OCI-LY7 (cell line): ENCODE data around the gene PARP16. TPM values are rescaled to one million over a fixed set of nuclear protein-coding genes. Genes with fewer than 3 reads are reported as not detected.

Experiments
- BruUV-seq: library from RNA; stranded (reverse); fragments of 400-500 nt; replicated peaks from 2 replicates; lab custom pipeline; 2021; lab: Mats Ljungman, UMichigan
- CTCF ChIA-PET: fragments of 300-600 bp; sonication (Branson Sonifier 250); formaldehyde crosslinking; loops from one replicate; lab custom pipeline; 2022; ENCODE audit warnings: antibody characterized with exemption; ENCODE audit not compliant: unreplicated experiment; lab: Charles Lee
- POLR2A ChIA-PET: fragments of 300-600 bp; sonication (Branson Sonifier 250); formaldehyde crosslinking; loops from one replicate; lab custom pipeline; 2022; ENCODE audit warnings: antibody characterized with exemption; lab: Charles Lee
- DNase-seq: peaks from one replicate; pipeline ENCODE4 v3.0.0-alpha.2; 2015; ENCODE audit warnings: low spot score
- H2AFZ ChIP-seq: fragments of 200-600 bp; sonication (generic), shearing (Covaris generic); 2 replicates; pipeline ENCODE4 v1.6.1; 2014; ENCODE audit warnings: mild to moderate bottlenecking, antibody characterized with exemption, low read length, moderate library complexity
- H3K27ac ChIP-seq: fragments of 200-600 bp; sonication (generic); 2 replicates; pipeline ENCODE4 v1.5.1; 2014; ENCODE audit warnings: mixed run types, low read depth, mild to moderate bottlenecking, moderate library complexity, low read length, inconsistent platforms; ENCODE audit not compliant: poor library complexity, severe bottlenecking
- H3K36me3 ChIP-seq: fragments of 200-600 bp; sonication (generic); 2 replicates; pipeline ENCODE4 v1.6.1; 2014; ENCODE audit warnings: mild to moderate bottlenecking, antibody characterized with exemption, low read length, moderate library complexity, mixed read lengths; ENCODE audit not compliant: insufficient read depth
- H3K4me1 ChIP-seq: fragments of 200-600 bp; sonication (generic); 2 replicates; pipeline ENCODE4 v1.5.1; 2014; ENCODE audit warnings: mild to moderate bottlenecking, low read length; ENCODE audit not compliant: insufficient read depth, poor library complexity, severe bottlenecking
- H3K4me2 ChIP-seq: fragments of 200-600 bp; sonication (generic); 2 replicates; pipeline ENCODE4 v1.6.1; 2014; ENCODE audit warnings: mild to moderate bottlenecking, low read length
- H3K4me3 ChIP-seq: fragments of 200-600 bp; sonication (generic); 2 replicates; pipeline ENCODE4 v1.5.1; 2014; ENCODE audit warnings: mild to moderate bottlenecking, low read depth, low read length; ENCODE audit not compliant: poor library complexity, severe bottlenecking
- H3K79me2 ChIP-seq: fragments of 200-600 bp; sonication (generic); 2 replicates; pipeline ENCODE4 v1.6.1; 2016; ENCODE audit warnings: low read depth, mild to moderate bottlenecking, low read length, moderate library complexity, mixed read lengths; ENCODE audit not compliant: insufficient read depth
- H3K9me2 ChIP-seq: fragments of 200-600 bp; sonication (generic); 2 replicates; pipeline ENCODE4 v1.6.1; 2016; ENCODE audit warnings: mild to moderate bottlenecking, low read length, mixed read lengths; ENCODE audit not compliant: insufficient read depth
- H3K9me3 ChIP-seq: fragments of 200-600 bp; sonication (generic); 2 replicates; pipeline ENCODE4 v1.6.1; 2014; ENCODE audit warnings: mild to moderate bottlenecking, mixed run types, low read length, mixed read lengths
- H4K20me1 ChIP-seq: fragments of 200-600 bp; sonication (generic); 2 replicates; pipeline ENCODE4 v1.6.1; 2014; ENCODE audit warnings: mild to moderate bottlenecking, antibody characterized with exemption, low read length, moderate library complexity, mixed read lengths; ENCODE audit not compliant: insufficient read depth
- CTCF ChIP-seq: fragments of 200-600 bp; sonication (generic); conservative IDR thresholded peaks from 2 replicates; pipeline ENCODE4 v1.5.1; 2014; ENCODE audit warnings: mild to moderate bottlenecking, antibody characterized with exemption, low read length, moderate library complexity, mixed read lengths
- EZH2phosphoT487 ChIP-seq: fragments of 200-600 bp; sonication (generic); IDR thresholded peaks from 2 replicates; pipeline ENCODE4 v1.6.1; 2018; ENCODE audit warnings: low read depth, borderline replicate concordance, mild to moderate bottlenecking, mixed run types, antibody characterized with exemption, low read length, moderate library complexity, mixed read lengths
- intact Hi-C: fragments of 100-400 bp; cut with micrococcal nuclease; formaldehyde crosslinking; loops from one replicate; pipeline ENCODE4 v1.10.0; 2022; ENCODE audit not compliant: unreplicated experiment
- total RNA-seq, 2 experiments: library from RNA; depleted of rRNA in 1 of 2; stranded (reverse); fragments of >200 nt in 1 of 2; shearing (Covaris generic) in 1 of 2; gene quantifications; 2 replicates each; pipeline ENCODE4 v1.2.3, GENCODE V29; 2014 to 2022

PARP16 gene
- total RNA-seq, 2 experiments from 2014 or later: 21.2 to 24.9 TPM

DNA sequence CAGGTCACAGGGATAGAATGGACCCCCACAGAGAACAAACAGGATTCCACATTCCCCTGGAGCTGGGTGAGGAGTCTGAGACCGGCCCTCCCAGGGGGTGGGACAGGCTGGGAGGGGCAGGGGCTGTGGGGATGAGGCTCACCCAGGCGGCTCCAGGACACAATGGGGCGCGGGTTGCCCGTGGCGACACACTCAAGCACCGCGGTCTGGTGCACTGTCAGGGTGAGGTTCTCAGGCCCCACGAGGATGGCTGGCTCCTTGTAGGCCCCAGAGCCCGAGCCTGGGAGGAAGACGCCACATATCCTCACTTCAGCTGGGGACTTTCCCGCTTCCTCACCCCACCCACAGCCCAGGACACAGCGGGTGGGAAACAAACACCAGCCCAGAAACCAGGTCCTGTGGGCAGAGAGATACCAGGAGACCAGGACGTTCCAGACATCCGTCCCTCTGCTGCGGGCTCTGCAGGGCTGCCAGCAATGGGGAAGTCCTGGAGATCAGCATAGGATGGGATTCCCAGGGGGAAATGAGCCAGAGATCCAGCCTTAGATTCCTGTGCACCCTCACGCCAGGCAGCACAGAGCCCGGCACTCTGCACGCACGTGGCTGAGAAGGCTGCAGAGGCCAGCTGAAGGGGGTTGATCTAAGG, 48.0 kb upstream of the PARP16 start:
- Histone ChIP-seq H3K79me2 (no peaks in the 10 kb centered on the region), H3K4me1 (peaks cover 7% of the 10 kb centered on the region), H3K9me3 (no peaks in the 10 kb centered on the region), H3K9me2 (no peaks in the 10 kb centered on the region), H3K4me2 (no peak overlapping the region), H2AFZ (no peak overlapping the region), H3K36me3 (no peaks in the 10 kb centered on the region), H3K4me3 (no peak overlapping the region), H3K27ac (no peak overlapping the region), H4K20me1 (no peaks in the 10 kb centered on the region)
- CTCF ChIA-PET: no interaction called here
- intact Hi-C loops: no loop called here
- no peak for TF ChIP-seq CTCF
- TF ChIP-seq EZH2phosphoT487: no peak
- BruUV-seq: no TSS peak
- POLR2A ChIA-PET: no interaction called here
- DNase-seq: no peak

GRCh38 chr15:65333856-65334255, 47.2 kb upstream of the PARP16 start:
- no TSS peak for BruUV-seq
- ChIA-PET POLR2A (no interaction called here), CTCF (no interaction called here)
- H3K27ac ChIP-seq: no peak overlapping the region
- TF ChIP-seq EZH2phosphoT487: no peak
- no peak for TF ChIP-seq CTCF
- intact Hi-C loops: no loop called here
- H3K4me3 ChIP-seq: no peak overlapping the region
- no peaks in the 10 kb centered on the region for H3K79me2 ChIP-seq
- no peak overlapping the region for H2AFZ ChIP-seq
- H3K4me1 ChIP-seq: peaks cover 7% of the 10 kb centered on the region
- no peaks in the 10 kb centered on the region for H3K9me3 ChIP-seq
- H3K9me2 ChIP-seq: no peaks in the 10 kb centered on the region
- no peaks in the 10 kb centered on the region for H4K20me1 ChIP-seq
- no peak overlapping the region for H3K4me2 ChIP-seq
- no peaks in the 10 kb centered on the region for H3K36me3 ChIP-seq
- no peak for DNase-seq

DNA sequence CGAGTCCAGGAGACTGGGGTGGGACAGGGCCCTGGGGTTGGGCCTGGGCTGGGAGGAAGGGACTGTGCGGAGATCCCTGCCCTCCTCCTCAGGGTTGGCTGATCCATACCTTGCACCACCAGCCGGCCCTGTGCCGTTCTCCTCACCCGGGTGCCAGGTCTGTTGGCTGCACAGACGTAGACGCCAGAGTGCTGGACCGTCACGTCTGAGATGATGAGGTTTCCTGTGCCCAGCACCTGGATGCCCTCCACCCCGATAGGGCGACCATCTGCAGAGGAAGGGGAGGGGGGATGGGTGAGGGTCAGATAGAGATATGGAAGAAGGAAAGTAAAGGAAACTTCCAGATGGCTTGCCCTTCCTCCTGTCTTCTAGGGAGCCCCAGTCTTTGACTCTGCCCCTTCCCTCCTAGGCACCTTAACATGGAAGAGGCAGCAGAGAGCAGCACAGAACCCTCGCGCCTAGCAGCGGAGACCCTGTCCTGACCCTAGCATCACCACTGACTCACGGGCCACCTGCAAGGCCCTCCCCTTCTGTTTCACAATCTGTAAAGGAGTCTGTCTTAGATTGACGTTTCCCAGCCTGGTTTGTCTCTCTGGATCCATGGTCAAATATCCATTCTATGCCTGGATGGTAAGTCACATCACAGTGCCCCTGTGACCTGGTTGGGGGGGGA, 46.6 kb upstream of the PARP16 start:
- Histone ChIP-seq H3K4me1 (peaks cover 7% of the 10 kb centered on the region), H3K4me2 (no peak overlapping the region), H3K9me2 (no peaks in the 10 kb centered on the region), H3K4me3 (no peak overlapping the region), H3K36me3 (no peaks in the 10 kb centered on the region), H3K9me3 (no peaks in the 10 kb centered on the region), H3K79me2 (no peaks in the 10 kb centered on the region), H3K27ac (no peak overlapping the region), H4K20me1 (no peaks in the 10 kb centered on the region), H2AFZ (no peak overlapping the region)
- BruUV-seq: no TSS peak
- intact Hi-C loops: no loop called here
- TF ChIP-seq CTCF (no peak), EZH2phosphoT487 (no peak)
- CTCF ChIA-PET: no interaction called here
- DNase-seq: no peak
- POLR2A ChIA-PET: no interaction called here
